MM.1S (cell line): ENCODE results near the gene SCFD2.

Experiments
- CTCF ChIP-seq: fragments of 300-600 bp; sonication (generic); IDR thresholded peaks from 2 replicates; pipeline ENCODE4 v1.5.1; 2016; ENCODE audit warnings: antibody characterized with exemption, low read length, mixed read lengths
- EZH2 ChIP-seq: fragments of 300-600 bp; sonication (generic); optimal IDR thresholded peaks from 2 replicates; pipeline ENCODE3; 2017; ENCODE audit warnings: low read depth, mild to moderate bottlenecking, antibody characterized with exemption, low read length, mixed read lengths
- EZH2phosphoT487 ChIP-seq: fragments of 300-600 bp; sonication (generic); IDR thresholded peaks from 2 replicates; pipeline ENCODE4 v1.6.1; 2018; ENCODE audit warnings: antibody characterized with exemption, low read length

DNA sequence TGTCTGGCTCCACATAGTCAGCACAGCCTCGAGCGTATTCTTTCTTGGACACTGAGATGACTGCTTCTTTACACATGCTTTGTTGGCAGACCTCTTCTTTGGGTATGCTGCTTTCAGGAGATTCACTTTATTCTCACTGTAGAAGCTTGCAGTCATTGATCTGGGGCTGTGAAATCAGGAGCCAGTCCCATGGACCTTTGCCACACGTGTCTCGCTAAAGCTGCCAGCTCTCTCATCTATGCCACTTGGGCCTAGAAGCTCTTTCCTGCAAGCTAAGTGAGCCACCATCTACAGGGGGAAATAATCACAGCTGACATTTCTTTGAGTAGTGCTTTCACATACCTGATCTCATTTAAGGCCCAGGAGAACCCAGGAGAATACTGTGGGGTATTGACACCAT, 498.7 kb downstream of the SCFD2 start:
- TF ChIP-seq EZH2, result no peak
- TF ChIP-seq CTCF, result no peak
- TF ChIP-seq EZH2phosphoT487, result no peak
